GM23248 (cell line): ENCODE results near the gene SGMS1. TPM values are rescaled to one million over a fixed set of nuclear protein-coding genes. Genes with fewer than 3 reads are reported as not detected.

Experiments used
- DNase-seq: peaks from one replicate; pipeline ENCODE4 v3.0.0-alpha.2; 2015
- H2AFZ ChIP-seq: fragments of 200-600 bp; sonication (generic); 2 replicates; pipeline ENCODE4 v1.6.1; 2016; ENCODE audit warnings: antibody characterized with exemption
- H3F3A ChIP-seq: fragments of 200-600 bp; sonication (generic); 2 replicates; pipeline ENCODE4 v1.6.1; 2016; ENCODE audit warnings: mild to moderate bottlenecking, antibody characterized with exemption, mixed run types; ENCODE audit not compliant: insufficient read depth
- H3K27ac ChIP-seq: fragments of 200-600 bp; sonication (generic); 2 replicates; pipeline ENCODE4 v1.5.1; 2016; ENCODE audit warnings: mild to moderate bottlenecking
- H3K27me3 ChIP-seq: fragments of 200-600 bp; sonication (generic); replicated peaks from 2 replicates; pipeline ENCODE4 v1.6.1; 2016; ENCODE audit warnings: mild to moderate bottlenecking; ENCODE audit not compliant: insufficient read depth
- H3K36me3 ChIP-seq: fragments of 200-600 bp; sonication (generic); 2 replicates; pipeline ENCODE4 v1.6.1; 2016; ENCODE audit warnings: low read depth, mild to moderate bottlenecking
- H3K4me1 ChIP-seq: fragments of 200-600 bp; sonication (generic); 2 replicates; pipeline ENCODE4 v1.6.1; 2016; ENCODE audit warnings: mild to moderate bottlenecking; ENCODE audit not compliant: insufficient read depth
- H3K4me2 ChIP-seq: fragments of 200-600 bp; sonication (generic); one replicate; pipeline ENCODE4 v1.6.1; 2016; ENCODE audit warnings: mild to moderate bottlenecking; ENCODE audit not compliant: unreplicated experiment
- H3K4me3 ChIP-seq: fragments of 200-600 bp; sonication (generic); 2 replicates; pipeline ENCODE4 v1.5.1; 2016; ENCODE audit warnings: mild to moderate bottlenecking
- H3K79me2 ChIP-seq: fragments of 200-600 bp; sonication (generic); 2 replicates; pipeline ENCODE4 v1.6.1; 2016; ENCODE audit warnings: mild to moderate bottlenecking; ENCODE audit not compliant: insufficient read depth
- H3K9ac ChIP-seq: fragments of 200-600 bp; sonication (generic); 2 replicates; pipeline ENCODE4 v1.6.1; 2016; ENCODE audit warnings: mild to moderate bottlenecking
- H3K9me2 ChIP-seq: fragments of 200-600 bp; sonication (generic); 2 replicates; pipeline ENCODE4 v1.6.1; 2016; ENCODE audit warnings: mixed run types, mild to moderate bottlenecking, moderate library complexity; ENCODE audit not compliant: insufficient read depth
- H3K9me3 ChIP-seq: fragments of 200-600 bp; sonication (generic); one replicate; pipeline ENCODE4 v1.6.1; 2017; ENCODE audit warnings: low read depth
- H4K20me1 ChIP-seq: fragments of 200-600 bp; sonication (generic); 2 replicates; pipeline ENCODE4 v1.6.0; 2016; ENCODE audit not compliant: insufficient read depth
- EZH2 ChIP-seq: fragments of 200-600 bp; sonication (generic); IDR thresholded peaks from 2 replicates; pipeline ENCODE4 v1.6.1; 2018; ENCODE audit warnings: antibody characterized with exemption, mild to moderate bottlenecking; ENCODE audit not compliant: insufficient read depth, poor library complexity, severe bottlenecking
- EZH2phosphoT487 ChIP-seq: fragments of 200-600 bp; sonication (generic); IDR thresholded peaks from 2 replicates; pipeline ENCODE4 v1.6.1; 2018; ENCODE audit warnings: antibody characterized with exemption, moderate library complexity, mild to moderate bottlenecking, low read depth; ENCODE audit not compliant: insufficient read depth
- WGBS, 2 experiments: methylation state at CpG; one replicate each; pipeline ENCODE4 v1.1.6; 2015 to 2017; ENCODE audit warnings: low lambda C conversion rate in 2 of 2, low coverage in 1 of 2; ENCODE audit errors: missing lambda C conversion rate in 2 of 2; 5-methylcytosine and 5-hydroxymethylcytosine counted together
- in situ Hi-C: fragments of 300-500 bp; cut with MboI; formaldehyde crosslinking; loops from 2 replicates; pipeline ENCODE4 v1.15.0; 2020
- polyA plus RNA-seq: library from polyadenylated mRNA; unstranded; fragments of >200 nt; fragmentation: Nextera tagmentation; extraction: Ambion mirVana; gene quantifications from 2 replicates; pipeline ENCODE4 v1.2.1, GENCODE V29; 2016
- total RNA-seq: library from RNA; depleted of rRNA; stranded (reverse); fragments of >200 nt; shearing (Covaris generic); gene quantifications from 2 replicates; pipeline ENCODE4 v1.2.3, GENCODE V29; 2014

SGMS1 gene
- total and polyA plus RNA-seq, 2 experiments from 2014 or later, result 22.7 to 53.6 TPM

DNA sequence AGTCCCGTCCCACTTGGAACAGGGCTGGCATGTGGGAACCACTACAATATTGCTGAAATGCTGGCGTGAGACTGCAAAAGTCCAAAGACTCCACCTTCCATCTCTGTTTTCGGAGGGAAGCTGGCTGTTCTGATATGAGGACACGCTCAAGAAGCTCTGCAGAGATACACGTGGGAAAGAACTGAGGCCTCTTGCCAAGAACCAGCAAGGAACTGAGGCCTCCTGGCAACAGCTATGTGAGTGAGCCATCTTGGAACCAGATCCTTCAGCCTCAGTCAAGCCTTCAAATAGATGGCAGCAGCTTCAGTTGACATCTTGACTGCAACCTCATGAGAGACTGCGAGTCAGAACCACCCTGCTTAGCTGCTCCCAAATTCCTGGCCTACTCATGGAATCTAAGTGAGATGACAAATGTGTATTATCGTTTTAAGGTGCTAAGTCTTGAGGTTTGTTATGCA lies 30.8 kb downstream of the SGMS1 start:
- no peaks in the 10 kb centered on the region for H4K20me1 ChIP-seq
- DNase-seq, result peak; percentile 60

DNA sequence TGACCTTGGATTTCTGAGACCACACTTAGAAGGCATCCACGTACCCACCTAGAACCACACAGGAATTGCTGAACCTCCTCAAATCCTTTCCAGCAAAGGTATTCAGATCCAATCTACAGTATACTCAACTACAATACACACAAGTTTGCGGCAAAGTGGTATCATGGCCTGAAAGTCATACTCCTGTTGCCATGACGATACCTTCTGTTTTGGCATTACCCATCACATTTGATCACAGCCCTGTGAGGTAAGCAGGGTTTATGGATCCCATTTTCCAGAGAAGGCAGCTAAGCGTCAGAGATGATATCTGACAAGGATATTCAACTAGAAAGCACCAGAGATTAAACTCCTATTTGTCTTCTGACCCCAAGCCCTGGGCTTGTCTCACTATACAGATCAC lies 32.8 kb downstream of the SGMS1 start:
- Histone ChIP-seq H3K9me2 (no peaks in the 10 kb centered on the region), H3K36me3 (no peaks in the 10 kb centered on the region), H4K20me1 (no peaks in the 10 kb centered on the region), H3K4me1 (peaks cover 27% of the 10 kb centered on the region), H3K79me2 (peaks cover 17% of the 10 kb centered on the region; the same call in 1 of the 2 replicates), H3K27ac (no peak overlapping the region), H3K4me3 (no peak overlapping the region), H2AFZ (no peak overlapping the region), H3K27me3 (no peaks in the 10 kb centered on the region), H3K4me2 (no peak overlapping the region), H3K9me3 (no peaks in the 10 kb centered on the region), H3K9ac (no peak overlapping the region), H3F3A (peaks cover 21% of the 10 kb centered on the region)
- in situ Hi-C loops, result no loop called here
- 99 to 100% methylated on average over 4 of the region's 4 CpGs for WGBS, 2 experiments
- no peak for DNase-seq
- TF ChIP-seq EZH2phosphoT487, result no peak
- no peak for TF ChIP-seq EZH2

More for the DNA sequence above, 30.8 kb downstream of the SGMS1 start:
- no peak overlapping the region for H3K4me3 ChIP-seq
- H3K27me3 ChIP-seq, result no peaks in the 10 kb centered on the region
- 70 to 71% methylated on average over 7 of the region's 7 CpGs for WGBS, 2 experiments
- H3K9me2 ChIP-seq, result no peaks in the 10 kb centered on the region
- TF ChIP-seq EZH2 (no peak), EZH2phosphoT487 (no peak)
- H3K9ac ChIP-seq, result 0 out of 2 replicates have a peak overlapping the region, but pooled peaks have one; percentile 42
- in situ Hi-C loops, result no loop called here
- H3K36me3 ChIP-seq, result no peaks in the 10 kb centered on the region
- peak overlapping the region; percentile 75 for H3K27ac ChIP-seq
- H3K79me2 ChIP-seq, result peaks cover 32% of the 10 kb centered on the region
- peaks cover 17% of the 10 kb centered on the region for H3K4me1 ChIP-seq
- H3K4me2 ChIP-seq, result peak overlapping the region; percentile 34
- H3K9me3 ChIP-seq, result no peaks in the 10 kb centered on the region
- peaks cover 21% of the 10 kb centered on the region for H3F3A ChIP-seq
- no peak overlapping the region for H2AFZ ChIP-seq

DNA sequence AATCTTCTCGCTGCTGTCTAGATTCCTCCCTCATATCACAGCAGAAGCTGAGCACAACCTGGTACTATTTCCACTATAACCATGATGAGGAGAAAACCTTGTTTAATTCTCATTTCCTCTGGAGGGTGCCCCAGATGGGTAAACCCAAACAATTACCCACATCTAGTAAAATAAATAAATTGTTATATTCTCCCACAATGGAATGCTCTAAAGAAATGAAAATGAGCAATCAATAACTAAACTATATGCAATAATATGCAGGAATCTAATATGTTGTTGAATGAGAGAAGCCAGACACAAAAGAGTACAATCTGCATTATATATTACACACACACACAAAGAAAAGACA lies 37.0 kb downstream of the SGMS1 start:
- 5 to 13% methylated on average over 1 of the region's 1 CpG for WGBS, 2 experiments
- Histone ChIP-seq H3K9me2 (no peaks in the 10 kb centered on the region), H3K27me3 (no peaks in the 10 kb centered on the region), H3K4me2 (peak overlapping the region; percentile 44), H3K36me3 (no peaks in the 10 kb centered on the region), H3K79me2 (peaks cover 1% of the 10 kb centered on the region; the same call in 1 of the 2 replicates), H3K27ac (peak overlapping the region; percentile 47), H3K9ac (no peak overlapping the region), H2AFZ (no peak overlapping the region), H3K9me3 (no peaks in the 10 kb centered on the region), H3K4me3 (no peak overlapping the region), H3K4me1 (peaks cover 10% of the 10 kb centered on the region), H4K20me1 (no peaks in the 10 kb centered on the region), H3F3A (no peaks in the 10 kb centered on the region)
- TF ChIP-seq EZH2phosphoT487, result no peak
- no peak for TF ChIP-seq EZH2
- in situ Hi-C loops, result no loop called here
- DNase-seq, result no peak

DNA sequence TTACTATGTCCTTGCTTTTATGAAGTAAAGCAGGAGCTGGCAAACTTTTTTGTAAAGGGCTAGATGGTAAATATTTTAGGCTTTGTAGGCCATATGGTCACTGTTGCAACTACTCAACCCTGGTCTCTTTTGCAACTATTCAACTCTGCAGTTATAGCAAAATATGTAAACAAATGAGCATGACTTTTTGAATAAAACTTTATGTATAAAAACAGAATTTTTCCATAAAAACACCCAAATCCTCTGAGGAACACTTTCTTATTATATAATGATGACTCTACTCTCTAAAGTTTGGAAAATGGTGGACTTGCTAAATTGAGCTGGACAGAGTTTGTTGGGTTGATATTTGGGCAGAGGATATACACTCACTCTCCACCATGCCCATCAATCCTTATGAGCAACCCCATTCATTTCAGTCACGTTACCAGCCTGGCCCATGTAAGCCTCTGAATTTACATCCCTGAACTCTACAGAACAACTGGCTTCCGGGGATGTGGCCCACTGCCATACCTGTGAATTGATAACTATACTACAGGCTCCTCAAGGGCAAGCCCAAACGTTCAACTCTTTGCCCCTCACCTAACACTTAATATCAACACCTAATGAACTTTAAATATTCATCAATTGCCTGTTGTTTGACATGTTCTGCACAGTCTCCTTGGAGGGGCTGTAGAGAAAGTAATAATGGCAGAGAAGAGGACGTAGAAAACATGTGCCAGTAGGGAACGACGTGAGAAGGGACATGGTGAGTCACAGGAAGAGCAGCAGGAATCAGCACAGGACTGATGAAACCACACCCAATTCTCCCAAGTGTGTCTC lies 37.6 kb downstream of the SGMS1 start:
- DNase-seq, result peak; percentile 88
- no peak for TF ChIP-seq EZH2
- Histone ChIP-seq H3K79me2 (no peaks in the 10 kb centered on the region), H3K4me1 (peaks cover 10% of the 10 kb centered on the region), H3K4me2 (peak overlapping the region; percentile 44), H3K36me3 (no peaks in the 10 kb centered on the region), H4K20me1 (no peaks in the 10 kb centered on the region), H3K27ac (peak overlapping the region; percentile 47), H3F3A (no peaks in the 10 kb centered on the region), H3K9ac (no peak overlapping the region), H3K4me3 (no peak overlapping the region), H3K9me3 (no peaks in the 10 kb centered on the region), H3K9me2 (no peaks in the 10 kb centered on the region), H2AFZ (peak overlapping the region; percentile 46), H3K27me3 (no peaks in the 10 kb centered on the region)
- in situ Hi-C loops, result no loop called here
- 32 to 34% methylated on average over 6 of the region's 6 CpGs for WGBS, 2 experiments
